Activated CD4-positive, alpha-beta T cell treated with anti-CD3 and anti-CD28 coated beads, Interleukin-2, amount 10 ng/mL, durations not matched to agents 7 days and 5 days (primary cell): Measurements from ENCODE around the gene AVPR2. TPM values are rescaled to one million over a fixed set of nuclear protein-coding genes. Genes with fewer than 3 reads are reported as not detected.

Source experiments
- CTCF ChIA-PET: fragments of 350-600 bp; sonication (Branson Sonifier 250); formaldehyde crosslinking; loops from one replicate; lab custom pipeline; 2021; ENCODE audit warnings: antibody characterized with exemption; lab: Charles Lee
- POLR2A ChIA-PET: fragments of 350-600 bp; sonication (Branson Sonifier 250); formaldehyde crosslinking; loops from one replicate; lab custom pipeline; 2021; ENCODE audit warnings: antibody characterized with exemption; lab: Charles Lee
- DNase-seq: peaks from one replicate; pipeline ENCODE4 v3.0.0-alpha.2; 2020
- H3K27ac Mint-ChIP-seq: one replicate; pipeline ENCODE4 v1.8.0; 2021; ENCODE audit warnings: mild to moderate bottlenecking, moderate library complexity, mixed read lengths
- H3K27me3 Mint-ChIP-seq: one replicate; pipeline ENCODE4 v1.8.0; 2021; ENCODE audit warnings: mixed read lengths
- H3K36me3 Mint-ChIP-seq: one replicate; pipeline ENCODE4 v1.8.0; 2021; ENCODE audit warnings: low read depth, mixed read lengths
- H3K4me1 Mint-ChIP-seq: one replicate; pipeline ENCODE4 v1.8.0; 2021; ENCODE audit warnings: mixed read lengths
- H3K4me3 Mint-ChIP-seq: one replicate; pipeline ENCODE4 v1.8.0; 2021; ENCODE audit warnings: mild to moderate bottlenecking, moderate library complexity, mixed read lengths
- H3K9me3 Mint-ChIP-seq: one replicate; pipeline ENCODE4 v1.8.0; 2021; ENCODE audit warnings: mixed read lengths
- total RNA-seq, 2 experiments: library from RNA; stranded (reverse); gene quantifications; one replicate each; pipeline ENCODE4 v1.2.3, GENCODE V29; 2021

AVPR2 gene
- total RNA-seq, 2 experiments from 2014 or later = not detected

DNA sequence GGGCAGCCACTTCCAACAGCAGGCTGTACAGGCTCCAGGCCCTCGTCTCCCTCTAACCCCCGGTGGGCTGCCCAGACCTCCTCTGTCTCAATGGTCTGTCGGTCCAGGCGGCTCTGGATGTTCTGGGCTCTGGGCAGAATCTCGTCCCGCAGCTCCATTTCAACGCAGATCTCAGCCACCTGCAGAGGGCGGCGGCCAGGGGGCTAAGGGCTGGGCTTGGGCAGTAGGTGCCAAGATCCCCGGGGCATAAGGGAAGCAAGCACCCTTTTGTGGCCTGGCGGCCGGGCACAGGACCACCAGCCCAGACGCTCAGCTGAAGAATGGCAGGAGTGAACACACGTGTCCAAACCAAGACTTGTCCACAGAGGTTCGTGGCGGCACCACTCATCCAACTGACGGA, 9.2 kb downstream of the AVPR2 start:
- Mint-ChIP-seq H3K27me3 (no peaks in the 10 kb centered on the region), H3K9me3 (no peaks in the 10 kb centered on the region), H3K36me3 (peaks cover 23% of the 10 kb centered on the region), H3K4me1 (peaks cover 6% of the 10 kb centered on the region), H3K27ac (no peak overlapping the region), H3K4me3 (no peak overlapping the region)
- ChIA-PET POLR2A (no interaction called here), CTCF (interaction anchor here (5.4 kb wide), 1 partner anchor 10 kb away, joined by 44 read pairs; the partner anchor contains the start of gene ARHGAP4)
- DNase-seq = no peak

DNA sequence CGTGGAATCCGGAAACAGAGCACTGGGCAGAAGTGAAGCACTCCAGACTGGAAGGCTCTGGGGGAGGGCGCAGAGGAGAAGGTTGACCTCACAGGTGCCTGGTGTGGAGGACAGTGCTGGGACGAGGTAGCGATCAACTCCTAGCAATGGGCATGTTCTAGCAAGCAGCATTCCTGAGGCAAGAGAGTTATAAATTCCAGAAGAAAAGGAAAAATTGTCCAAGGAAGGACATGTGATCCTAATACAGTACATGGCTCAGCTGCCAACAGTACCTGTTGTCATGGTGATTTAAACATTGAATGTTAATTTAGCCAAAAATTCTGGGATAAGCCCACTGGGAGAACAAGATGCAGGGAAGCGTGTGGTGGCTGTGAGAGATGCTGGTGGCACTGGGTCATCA, 13.4 kb downstream of the AVPR2 start:
- CTCF ChIA-PET = interaction anchor here (0.7 to 1.2 kb wide), 2 partner anchors 9 to 13 kb away, joined by 3 to 4 read pairs; partner anchors contain the start of gene AVPR2
- H3K9me3 Mint-ChIP-seq = no peaks in the 10 kb centered on the region
- H3K27ac Mint-ChIP-seq = no peak overlapping the region
- DNase-seq = no peak
- no peaks in the 10 kb centered on the region for H3K27me3 Mint-ChIP-seq
- H3K36me3 Mint-ChIP-seq = peaks cover 31% of the 10 kb centered on the region
- POLR2A ChIA-PET = no interaction called here
- H3K4me1 Mint-ChIP-seq = peaks cover 13% of the 10 kb centered on the region
- no peak overlapping the region for H3K4me3 Mint-ChIP-seq

DNA sequence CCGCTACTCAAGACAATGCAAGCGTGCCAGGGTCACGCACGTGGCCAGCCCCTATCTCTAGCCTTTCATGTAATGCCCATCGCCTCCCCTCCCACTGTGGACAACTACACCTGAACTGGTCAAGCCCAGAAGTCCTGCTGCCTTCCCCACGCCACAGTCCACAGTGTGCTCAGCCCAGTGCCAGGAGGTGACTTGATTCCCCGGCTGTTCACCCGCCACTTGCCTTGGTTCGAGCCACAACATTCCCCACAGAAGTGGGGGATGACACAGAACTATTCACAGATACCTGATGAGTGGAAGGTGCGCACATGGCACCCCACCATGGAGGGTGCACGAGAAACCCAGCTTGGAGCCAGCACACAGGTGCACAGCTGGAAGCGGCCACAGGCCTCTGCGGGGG, 14.8 kb downstream of the AVPR2 start:
- Mint-ChIP-seq H3K27me3 (no peaks in the 10 kb centered on the region), H3K4me3 (no peak overlapping the region), H3K4me1 (peaks cover 18% of the 10 kb centered on the region), H3K9me3 (no peaks in the 10 kb centered on the region), H3K36me3 (peaks cover 38% of the 10 kb centered on the region), H3K27ac (no peak overlapping the region)
- POLR2A ChIA-PET = no interaction called here
- DNase-seq = no peak
- CTCF ChIA-PET = interaction anchor here (0.6 to 1.1 kb wide), 2 partner anchors 28 to 52 kb away, joined by 3 to 10 read pairs; no protein-coding TSS in a partner anchor

DNA sequence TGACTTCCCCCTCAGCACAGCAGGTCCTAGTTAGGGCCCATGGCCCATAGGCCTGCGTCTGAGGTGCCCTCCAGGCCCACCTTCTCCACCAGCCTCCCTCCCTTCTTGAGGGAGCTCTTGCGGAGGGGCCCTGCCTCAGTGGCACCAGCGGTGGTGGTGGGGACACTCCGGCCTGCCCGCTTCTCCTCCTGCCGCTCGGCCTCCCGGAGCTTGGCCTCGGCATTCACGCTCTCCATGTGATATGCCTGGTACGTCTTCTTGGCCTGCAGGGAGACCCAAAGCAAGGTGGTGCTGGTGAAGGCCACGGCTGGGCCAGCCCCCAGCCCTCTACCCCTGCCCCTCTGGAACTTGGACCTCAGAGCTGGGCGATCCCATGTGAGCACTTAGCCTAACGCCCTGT, 16.1 kb downstream of the AVPR2 start:
- DNase-seq = no peak
- Mint-ChIP-seq H3K36me3 (peaks cover 47% of the 10 kb centered on the region), H3K27ac (no peak overlapping the region), H3K9me3 (no peaks in the 10 kb centered on the region), H3K4me1 (peaks cover 18% of the 10 kb centered on the region), H3K27me3 (no peaks in the 10 kb centered on the region), H3K4me3 (no peak overlapping the region)
- POLR2A ChIA-PET = no interaction called here
- CTCF ChIA-PET = interaction anchor here (16.0 kb wide), 1 partner anchor 28 kb away, joined by 205 read pairs; the partner anchor contains the start of gene RENBP

DNA sequence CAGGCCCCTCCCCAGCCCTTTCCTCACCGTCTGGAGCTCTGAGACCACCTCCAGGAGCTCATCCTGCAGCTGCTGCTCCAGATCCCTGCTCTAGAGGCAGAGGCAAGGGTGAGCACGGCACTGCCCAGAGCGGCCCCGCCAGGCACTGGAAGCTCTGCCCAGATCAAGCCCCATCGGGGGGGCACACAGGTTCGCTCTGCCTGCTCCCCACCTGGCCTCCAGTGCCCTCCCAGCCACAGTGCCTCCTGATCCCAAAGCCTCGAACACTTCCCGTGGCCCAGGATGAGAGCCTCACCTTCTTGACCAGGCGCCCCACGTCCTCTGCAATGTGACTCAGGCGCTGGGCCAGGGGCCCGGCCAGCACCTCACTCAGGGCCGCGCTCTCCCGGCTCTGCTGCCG, 16.6 kb downstream of the AVPR2 start:
- Mint-ChIP-seq H3K4me3 (no peak overlapping the region), H3K4me1 (peaks cover 18% of the 10 kb centered on the region), H3K27ac (no peak overlapping the region), H3K27me3 (no peaks in the 10 kb centered on the region), H3K36me3 (peaks cover 44% of the 10 kb centered on the region), H3K9me3 (no peaks in the 10 kb centered on the region)
- ChIA-PET CTCF (interaction anchor here (1.1 to 16.0 kb wide), 3 partner anchors 27 to 387 kb away, joined by 3 to 205 read pairs (median 4); partner anchors contain the start of gene RENBP), POLR2A (interaction anchor here (0.6 kb wide), 1 partner anchor 207 kb away, joined by 13 read pairs; no protein-coding TSS in a partner anchor)
- DNase-seq = no peak

DNA sequence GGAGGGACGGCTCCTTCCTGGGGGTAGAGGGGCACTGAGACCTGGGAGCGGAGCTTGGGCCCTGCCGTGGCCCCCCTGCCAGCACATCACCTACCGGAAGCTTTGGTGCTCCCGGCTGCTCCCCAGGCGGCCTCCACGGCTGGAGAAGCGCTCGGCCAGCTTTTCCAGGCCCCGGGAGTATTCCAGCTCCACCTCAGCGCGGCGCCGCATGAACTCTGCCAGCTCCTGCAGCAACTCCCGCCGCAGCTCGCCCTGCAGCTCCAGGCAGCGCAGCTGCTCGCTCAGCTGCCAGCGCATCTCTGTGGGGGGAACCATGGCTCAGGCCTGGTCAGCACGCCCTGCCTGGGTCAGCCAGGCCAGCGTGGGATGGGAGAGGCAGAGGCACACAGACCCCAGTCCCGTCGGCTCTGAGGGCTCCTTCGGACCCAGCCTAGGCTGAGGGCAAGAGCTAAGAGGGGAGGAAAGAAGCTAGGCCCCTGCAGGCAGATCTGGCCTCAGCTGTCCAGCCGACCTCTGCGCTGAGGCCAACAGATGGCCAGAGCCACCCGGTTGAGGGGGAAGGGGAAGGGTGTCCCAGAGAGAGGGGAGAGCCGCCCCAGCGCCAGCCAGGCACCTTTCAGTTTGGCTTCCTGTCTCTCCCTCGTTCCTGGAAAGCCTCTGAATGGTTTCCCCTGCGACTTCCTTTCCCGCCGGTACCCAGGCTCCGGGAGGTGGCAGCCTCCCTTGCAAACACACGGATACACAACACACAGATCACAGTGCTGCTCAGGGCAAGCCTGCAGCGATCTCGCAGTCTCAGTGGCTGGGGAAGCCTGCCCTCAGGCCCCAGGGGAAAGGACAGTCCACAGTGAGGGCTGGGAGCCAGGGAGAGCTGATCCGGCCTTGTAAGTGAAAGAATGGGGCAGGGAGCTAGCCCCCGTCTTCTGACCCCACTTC, 17.3 kb downstream of the AVPR2 start:
- peak overlapping the region; percentile 73 for H3K27ac Mint-ChIP-seq
- peak overlapping the region; percentile 90 for H3K4me3 Mint-ChIP-seq
- no peaks in the 10 kb centered on the region for H3K9me3 Mint-ChIP-seq
- CTCF ChIA-PET = interaction anchor here (1.0 to 16.0 kb wide), 5 partner anchors 11 to 386 kb away, joined by 3 to 205 read pairs (median 4); partner anchors contain the start of gene RENBP
- H3K36me3 Mint-ChIP-seq = peaks cover 40% of the 10 kb centered on the region
- H3K27me3 Mint-ChIP-seq = no peaks in the 10 kb centered on the region
- POLR2A ChIA-PET = interaction anchor here (0.6 kb wide), 1 partner anchor 208 kb away, joined by 13 read pairs; no protein-coding TSS in a partner anchor
- DNase-seq = no peak
- peaks cover 18% of the 10 kb centered on the region for H3K4me1 Mint-ChIP-seq

DNA sequence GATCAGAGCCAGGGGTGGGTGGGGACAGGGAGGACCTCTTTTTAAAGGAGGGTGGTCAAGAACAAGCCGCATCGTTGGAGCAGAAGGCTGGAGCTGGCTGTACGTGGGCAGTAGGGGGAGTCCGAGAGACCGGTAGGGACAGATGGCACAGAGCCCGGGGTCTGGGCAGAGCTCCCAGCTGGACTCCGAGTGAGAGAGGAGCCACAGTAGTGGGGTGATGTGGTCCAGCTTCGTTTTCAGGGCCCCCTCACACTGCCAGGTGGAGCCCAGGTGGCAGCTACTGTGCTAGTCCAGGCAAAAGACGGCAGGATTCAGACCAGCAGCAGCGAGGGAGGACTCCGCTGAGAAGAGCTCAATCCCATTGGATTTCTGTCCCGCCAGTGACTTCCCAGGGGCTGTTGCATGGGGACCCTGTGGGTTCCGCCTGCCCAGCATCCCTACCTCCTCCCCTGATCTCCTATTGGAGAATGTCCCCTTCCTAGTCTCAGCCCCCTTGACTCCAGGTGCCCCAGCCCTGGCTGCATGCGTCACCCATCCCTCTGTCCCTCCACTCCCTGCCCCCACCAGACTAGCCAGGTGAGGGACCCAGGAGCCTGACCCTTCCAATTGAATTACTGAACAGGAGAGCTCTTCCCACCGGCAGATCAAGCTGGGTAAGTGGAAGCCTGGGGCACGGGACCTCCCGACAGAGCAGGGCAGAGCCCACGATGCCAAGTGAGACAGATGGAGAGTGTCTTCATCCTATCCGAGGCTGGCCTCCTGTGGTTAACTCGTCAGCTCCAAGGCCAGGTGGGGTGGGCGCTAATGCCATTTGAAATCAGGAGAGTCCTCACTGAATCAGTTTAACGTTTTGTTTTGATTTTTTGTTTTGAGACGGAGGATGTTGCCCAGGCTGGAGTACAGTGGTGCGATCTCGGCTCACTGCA, 18.7 kb downstream of the AVPR2 start:
- Mint-ChIP-seq H3K36me3 (peaks cover 34% of the 10 kb centered on the region), H3K9me3 (no peaks in the 10 kb centered on the region), H3K4me3 (peak overlapping the region; percentile 90), H3K27ac (peak overlapping the region; percentile 92), H3K27me3 (no peaks in the 10 kb centered on the region), H3K4me1 (peaks cover 18% of the 10 kb centered on the region)
- CTCF ChIA-PET = interaction anchor here (0.8 to 16.0 kb wide), 8 partner anchors 10 to 79 kb away, joined by 3 to 205 read pairs (median 4); partner anchors contain the start of gene RENBP
- no peak for DNase-seq
- POLR2A ChIA-PET = no interaction called here

DNA sequence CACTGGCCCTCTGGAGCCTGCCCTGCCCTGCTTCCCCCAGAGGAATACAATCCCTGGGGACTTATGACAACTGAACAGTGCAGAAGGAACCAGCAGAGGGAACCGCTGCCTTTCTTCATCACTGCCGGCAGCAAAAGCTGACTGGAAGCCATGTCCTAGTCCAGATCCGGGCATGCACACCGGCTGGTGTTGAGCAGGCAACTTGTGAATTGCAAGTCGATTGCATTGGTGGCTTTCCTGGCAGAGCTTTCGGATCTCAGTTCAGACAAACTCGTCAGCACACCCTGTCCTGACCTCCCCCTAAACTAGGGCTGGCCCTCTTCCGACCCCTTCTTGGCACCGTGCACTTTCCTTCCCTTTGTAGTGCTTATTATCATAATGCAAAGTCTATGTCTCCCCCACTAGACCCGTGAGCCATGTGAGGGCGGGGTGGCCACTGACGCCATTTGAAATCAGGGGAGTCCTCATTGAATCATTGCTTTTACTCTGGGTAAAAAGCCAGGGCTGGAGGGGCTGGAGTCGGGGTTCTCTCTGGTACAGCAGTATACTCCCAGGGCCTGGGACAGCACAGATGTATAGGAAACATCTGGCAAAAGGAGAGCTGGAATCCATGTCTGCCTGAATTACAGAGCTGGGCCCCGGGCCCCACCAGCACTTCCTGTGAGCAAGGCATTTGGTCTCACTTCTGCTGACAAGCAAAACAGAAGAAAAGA, 19.8 kb downstream of the AVPR2 start:
- Mint-ChIP-seq H3K27me3 (no peaks in the 10 kb centered on the region), H3K36me3 (peaks cover 36% of the 10 kb centered on the region), H3K9me3 (no peaks in the 10 kb centered on the region), H3K27ac (peak overlapping the region; percentile 92), H3K4me3 (peak overlapping the region; percentile 90), H3K4me1 (peaks cover 25% of the 10 kb centered on the region)
- peak; percentile 48 for DNase-seq
- ChIA-PET CTCF (interaction anchor here (0.6 to 16.0 kb wide), 10 partner anchors 9 to 162 kb away, joined by 3 to 205 read pairs (median 4); partner anchors contain the start of genes HCFC1 and RENBP), POLR2A (no interaction called here)

DNA sequence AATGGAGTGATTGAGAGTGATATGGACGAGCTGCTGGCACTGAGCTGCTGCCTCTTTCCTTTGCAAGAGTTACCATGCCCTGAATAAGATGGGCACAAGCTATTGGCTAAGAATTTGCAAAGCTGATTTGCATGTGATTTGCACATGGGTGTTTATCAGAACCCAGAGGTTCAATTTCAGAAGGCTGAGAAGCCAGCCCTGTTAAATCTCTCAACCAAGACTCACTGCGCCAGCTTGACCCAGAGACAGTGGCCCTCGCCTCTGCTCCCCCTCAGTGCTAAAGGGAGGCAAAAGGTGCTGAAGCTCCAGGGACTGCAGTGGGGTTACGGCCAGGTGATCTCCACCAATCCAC, 20.9 kb downstream of the AVPR2 start:
- Mint-ChIP-seq H3K36me3 (peaks cover 34% of the 10 kb centered on the region), H3K4me3 (peak overlapping the region; percentile 90), H3K4me1 (peaks cover 25% of the 10 kb centered on the region), H3K27ac (peak overlapping the region; percentile 92), H3K9me3 (no peaks in the 10 kb centered on the region), H3K27me3 (no peaks in the 10 kb centered on the region)
- CTCF ChIA-PET = interaction anchor here (0.9 to 16.0 kb wide), 10 partner anchors 8 to 46 kb away, joined by 3 to 205 read pairs (median 5); partner anchors contain the start of genes HCFC1 and RENBP
- DNase-seq = no peak
- POLR2A ChIA-PET = no interaction called here

DNA sequence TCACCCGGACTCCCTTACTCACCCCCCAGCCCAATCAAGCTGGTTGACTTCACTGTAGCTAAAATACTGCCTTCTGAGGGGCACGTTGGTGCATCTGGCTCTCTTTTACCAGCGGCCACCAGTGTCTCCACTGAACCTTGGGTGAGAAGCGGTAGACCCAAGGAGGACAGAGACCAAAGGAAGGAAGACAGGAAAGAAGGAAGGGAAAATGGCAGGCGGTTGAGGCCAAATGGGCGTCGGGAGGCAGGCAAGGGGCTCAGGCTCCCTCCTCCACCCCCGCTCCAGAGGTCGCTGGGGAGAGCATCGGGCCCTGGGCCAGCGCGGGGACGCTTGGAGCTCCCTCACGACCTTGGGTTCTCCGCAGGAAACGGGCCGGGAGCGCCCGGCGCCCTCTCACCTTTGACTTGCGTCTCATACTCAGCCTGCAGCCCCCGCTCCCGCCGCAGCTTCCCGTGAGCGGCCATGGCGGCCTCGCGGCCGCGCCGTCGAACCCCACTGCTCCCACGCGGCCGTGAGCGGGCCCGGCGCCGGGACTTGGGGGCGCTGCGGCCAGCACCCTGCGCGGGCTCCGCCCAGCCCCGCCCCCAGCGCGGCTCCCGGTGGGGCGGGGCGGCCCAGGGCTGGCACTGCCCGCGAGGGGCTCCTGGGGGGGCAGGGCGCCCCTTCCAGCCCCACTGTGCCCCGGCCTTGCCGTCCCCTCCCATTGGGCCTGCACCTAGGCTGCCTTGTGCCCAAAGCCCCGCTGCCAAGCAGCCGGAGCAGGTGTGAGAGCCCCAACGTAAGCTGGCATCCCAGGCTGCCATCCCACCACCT, 21.5 kb downstream of the AVPR2 start, which contains the start of gene ARHGAP4:
Gene ARHGAP4, minus strand, starts transcription at position 526 of the 813 bp plus-strand sequence. Its CDS starts 62 bp downstream, at position 464.
- POLR2A ChIA-PET = no interaction called here
- peaks cover 30% of the 10 kb centered on the region for H3K4me1 Mint-ChIP-seq
- H3K36me3 Mint-ChIP-seq = peaks cover 34% of the 10 kb centered on the region
- CTCF ChIA-PET = interaction anchor here (0.5 to 16.0 kb wide), 9 partner anchors 12 to 340 kb away, joined by 3 to 205 read pairs (median 5); partner anchors contain the start of genes HCFC1 and RENBP
- no peaks in the 10 kb centered on the region for H3K27me3 Mint-ChIP-seq
- peak; percentile 46 for DNase-seq
- H3K27ac Mint-ChIP-seq = peak within 1 kb of the TSS; percentile 94
- peak within 1 kb of the TSS; percentile 90 for H3K4me3 Mint-ChIP-seq
- no peaks in the 10 kb centered on the region for H3K9me3 Mint-ChIP-seq

DNA sequence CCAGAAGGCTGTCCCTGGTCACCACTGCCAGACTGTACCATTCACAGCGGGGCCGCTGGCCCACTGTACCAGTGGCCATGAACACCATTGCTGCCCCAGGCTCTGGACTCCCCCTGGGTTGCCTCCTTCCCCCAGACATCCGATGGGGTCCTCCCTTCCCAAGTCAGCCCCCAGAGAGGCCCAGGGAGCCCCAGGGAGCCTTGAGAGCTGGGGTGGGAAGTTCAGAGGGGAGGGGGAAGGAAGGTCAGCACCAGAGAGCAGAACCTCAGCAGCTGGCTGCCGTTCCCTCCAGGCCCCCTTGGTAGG, 22.0 kb downstream of the AVPR2 start:
- Mint-ChIP-seq H3K27ac (peak overlapping the region; percentile 94), H3K4me3 (peak overlapping the region; percentile 85), H3K36me3 (peaks cover 37% of the 10 kb centered on the region), H3K27me3 (no peaks in the 10 kb centered on the region), H3K9me3 (no peaks in the 10 kb centered on the region), H3K4me1 (peaks cover 34% of the 10 kb centered on the region)
- ChIA-PET POLR2A (no interaction called here), CTCF (interaction anchor here (0.5 to 16.0 kb wide), 4 partner anchors 20 to 341 kb away, joined by 3 to 205 read pairs (median 10); partner anchors contain the start of gene RENBP)
- no peak for DNase-seq
